HFFc6 (cell line): ENCODE results near the gene PYGO1. TPM values are rescaled to one million over a fixed set of nuclear protein-coding genes. Genes with fewer than 3 reads are reported as not detected.
"Not testable (repeated sequence)": the region's sequence is repeated elsewhere in the genome, so short reads cannot be mapped to it uniquely, and the experiment has no call there.

Experiments used
- DNase-seq: peaks from one replicate; pipeline ENCODE4 v3.0.0-alpha.2; 2018
- H3K27ac Mint-ChIP-seq: 2 replicates; pipeline ENCODE4 v1.8.0; 2020; ENCODE audit warnings: mild to moderate bottlenecking, mixed read lengths
- H3K27me3 Mint-ChIP-seq: 2 replicates; pipeline ENCODE4 v1.8.0; 2021; ENCODE audit warnings: mild to moderate bottlenecking, moderate library complexity, mixed read lengths; ENCODE audit not compliant: insufficient read depth
- H3K36me3 Mint-ChIP-seq: 2 replicates; pipeline ENCODE4 v1.8.0; 2021; ENCODE audit warnings: low read depth, mixed read lengths
- H3K4me1 Mint-ChIP-seq: 2 replicates; pipeline ENCODE4 v1.8.0; 2020; ENCODE audit warnings: low read depth, mixed read lengths
- H3K4me3 Mint-ChIP-seq: 2 replicates; pipeline ENCODE4 v1.8.0; 2020; ENCODE audit warnings: mild to moderate bottlenecking, moderate library complexity, mixed read lengths
- H3K9me3 Mint-ChIP-seq: 2 replicates; pipeline ENCODE4 v1.8.0; 2020; ENCODE audit warnings: mild to moderate bottlenecking, mixed read lengths
- total RNA-seq, 6 experiments: library from RNA; stranded (reverse); fragmentation: NEBNext Ultra II Directional; extraction: Animal tissue kit (Norgen Biotek cat#: 25700); gene quantifications; 2 replicates in 1 of 6; 3 replicates in 5 of 6; pipeline ENCODE4 v1.2.3, GENCODE V29; 2021
- TF ChIP-seq, protein P1 (sequence below): fragments of 200-600 bp; sonication (generic); IDR thresholded peaks from 2 replicates; pipeline ENCODE4 v1.5.0; 2021; ENCODE audit warnings: antibody characterized with exemption, mild to moderate bottlenecking

The PYGO1 gene
- total RNA-seq, 6 experiments from 2014 or later, result 6.7 to 9.4 (median 8.8) TPM

- TF ChIP-seq, protein P1, sequence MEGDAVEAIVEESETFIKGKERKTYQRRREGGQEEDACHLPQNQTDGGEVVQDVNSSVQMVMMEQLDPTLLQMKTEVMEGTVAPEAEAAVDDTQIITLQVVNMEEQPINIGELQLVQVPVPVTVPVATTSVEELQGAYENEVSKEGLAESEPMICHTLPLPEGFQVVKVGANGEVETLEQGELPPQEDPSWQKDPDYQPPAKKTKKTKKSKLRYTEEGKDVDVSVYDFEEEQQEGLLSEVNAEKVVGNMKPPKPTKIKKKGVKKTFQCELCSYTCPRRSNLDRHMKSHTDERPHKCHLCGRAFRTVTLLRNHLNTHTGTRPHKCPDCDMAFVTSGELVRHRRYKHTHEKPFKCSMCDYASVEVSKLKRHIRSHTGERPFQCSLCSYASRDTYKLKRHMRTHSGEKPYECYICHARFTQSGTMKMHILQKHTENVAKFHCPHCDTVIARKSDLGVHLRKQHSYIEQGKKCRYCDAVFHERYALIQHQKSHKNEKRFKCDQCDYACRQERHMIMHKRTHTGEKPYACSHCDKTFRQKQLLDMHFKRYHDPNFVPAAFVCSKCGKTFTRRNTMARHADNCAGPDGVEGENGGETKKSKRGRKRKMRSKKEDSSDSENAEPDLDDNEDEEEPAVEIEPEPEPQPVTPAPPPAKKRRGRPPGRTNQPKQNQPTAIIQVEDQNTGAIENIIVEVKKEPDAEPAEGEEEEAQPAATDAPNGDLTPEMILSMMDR, result peak; percentile 65
- H3K4me3 Mint-ChIP-seq, H3K36me3 Mint-ChIP-seq, H3K27me3 Mint-ChIP-seq, H3K4me1 Mint-ChIP-seq, H3K9me3 Mint-ChIP-seq, DNase-seq, H3K27ac Mint-ChIP-seq: not testable (repeated sequence)
Measured at GRCh38 chr15:55513621-55514413, 74.3 kb downstream of the PYGO1 start.

DNA sequence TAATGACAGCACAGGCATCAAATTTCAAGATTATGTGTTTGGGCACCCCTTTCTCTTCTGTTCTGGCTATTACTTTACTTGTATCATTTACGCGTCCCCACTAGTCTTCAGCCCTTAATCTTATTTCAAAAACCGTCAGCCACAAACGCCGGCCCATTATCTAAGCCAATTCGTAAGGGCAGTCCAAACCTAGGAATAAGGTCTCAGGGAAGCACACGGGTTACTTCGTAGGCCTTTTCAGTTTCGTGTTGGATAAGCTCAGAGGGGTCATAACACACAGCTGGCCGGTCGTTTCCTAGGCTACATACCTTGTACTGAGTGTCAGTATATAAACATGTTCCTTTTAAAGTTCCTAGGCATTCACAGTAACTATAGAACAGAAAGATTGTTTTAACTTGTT, 75.0 kb downstream of the PYGO1 start:
- Mint-ChIP-seq H3K4me3 (no peak overlapping the region), H3K4me1 (no peaks in the 10 kb centered on the region), H3K36me3 (no peaks in the 10 kb centered on the region), H3K27me3 (no peaks in the 10 kb centered on the region; the same call in none of the 2 replicates), H3K27ac (no peak overlapping the region), H3K9me3 (no peaks in the 10 kb centered on the region)
- no peak for DNase-seq
- TF ChIP-seq, protein P1, result no peak

DNA sequence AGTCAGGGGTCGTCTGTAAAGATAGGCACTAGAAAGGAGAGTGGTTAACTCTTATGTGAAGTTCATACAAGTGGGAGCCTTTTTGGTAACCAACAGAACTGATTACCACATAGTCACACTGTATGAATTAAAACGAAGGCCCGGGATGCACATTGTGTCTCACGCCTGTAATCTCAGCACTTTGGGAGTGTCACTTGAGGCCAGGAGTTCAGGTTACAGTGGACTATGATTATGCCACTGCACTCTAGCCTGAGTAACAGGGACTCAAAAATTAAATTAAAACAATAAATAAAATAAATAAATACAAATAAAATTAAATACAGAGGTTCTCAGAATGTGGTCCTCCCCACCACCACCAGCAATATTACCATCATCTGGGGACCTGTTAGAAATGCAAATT, 80.6 kb downstream of the PYGO1 start:
- H3K9me3 Mint-ChIP-seq, result no peaks in the 10 kb centered on the region
- no peak overlapping the region for H3K27ac Mint-ChIP-seq
- peaks cover 7% of the 10 kb centered on the region; the same call in 1 of the 2 replicates for H3K27me3 Mint-ChIP-seq

DNA sequence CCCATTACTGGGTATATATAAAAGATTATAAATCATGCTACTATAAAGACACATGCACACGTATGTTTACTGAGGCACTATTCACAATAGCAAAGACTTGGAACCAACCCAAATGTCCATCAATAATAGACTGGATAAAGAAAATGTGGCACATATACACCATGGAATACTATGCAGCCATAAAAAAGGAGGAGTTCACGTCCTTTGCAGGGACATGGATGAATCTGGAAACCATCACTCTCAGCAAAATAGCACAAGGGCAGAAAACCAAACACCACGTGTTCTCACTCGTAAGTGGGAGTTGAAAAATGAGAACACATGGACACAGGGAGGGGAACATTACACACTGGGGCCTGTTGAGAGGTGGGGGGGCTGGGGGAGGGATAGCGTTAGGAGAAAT, 82.7 kb downstream of the PYGO1 start:
- not testable (repeated sequence) for H3K9me3 Mint-ChIP-seq, H3K4me1 Mint-ChIP-seq, H3K27ac Mint-ChIP-seq, DNase-seq, H3K4me3 Mint-ChIP-seq, H3K27me3 Mint-ChIP-seq, H3K36me3 Mint-ChIP-seq

More for the DNA sequence above, 80.6 kb downstream of the PYGO1 start:
- Mint-ChIP-seq H3K4me3 (no peak overlapping the region), H3K4me1 (no peaks in the 10 kb centered on the region), H3K36me3 (no peaks in the 10 kb centered on the region)
- TF ChIP-seq, protein P1, result no peak
- DNase-seq, result no peak

DNA sequence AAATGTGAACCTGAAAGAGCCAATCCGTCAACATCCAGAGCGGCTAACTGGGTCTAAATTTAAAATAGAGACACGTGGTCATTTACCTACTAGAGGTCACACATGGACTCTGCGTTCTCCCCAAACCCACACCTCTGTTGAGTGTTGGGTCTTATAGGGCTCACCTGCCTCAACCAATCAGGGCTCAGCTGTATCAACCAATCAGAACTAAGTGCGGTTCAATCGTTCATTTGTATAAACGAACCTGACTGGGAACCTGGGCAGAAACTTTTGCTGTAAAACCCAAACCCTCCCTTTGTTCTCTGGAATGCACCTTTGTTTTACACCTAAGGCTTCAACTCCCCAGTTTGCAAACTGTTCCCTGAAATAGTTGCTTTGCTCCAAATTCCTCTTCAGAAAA, 89.0 kb downstream of the PYGO1 start:
- peak overlapping the region; percentile 95 for H3K4me3 Mint-ChIP-seq
- H3K4me1 Mint-ChIP-seq, result peaks cover 9% of the 10 kb centered on the region
- H3K27me3 Mint-ChIP-seq, result peaks cover 7% of the 10 kb centered on the region; the same call in 1 of the 2 replicates
- H3K36me3 Mint-ChIP-seq, result no peaks in the 10 kb centered on the region
- no peak for DNase-seq
- no peak overlapping the region for H3K27ac Mint-ChIP-seq
- H3K9me3 Mint-ChIP-seq, result no peaks in the 10 kb centered on the region
- TF ChIP-seq, protein P1, result no peak

DNA sequence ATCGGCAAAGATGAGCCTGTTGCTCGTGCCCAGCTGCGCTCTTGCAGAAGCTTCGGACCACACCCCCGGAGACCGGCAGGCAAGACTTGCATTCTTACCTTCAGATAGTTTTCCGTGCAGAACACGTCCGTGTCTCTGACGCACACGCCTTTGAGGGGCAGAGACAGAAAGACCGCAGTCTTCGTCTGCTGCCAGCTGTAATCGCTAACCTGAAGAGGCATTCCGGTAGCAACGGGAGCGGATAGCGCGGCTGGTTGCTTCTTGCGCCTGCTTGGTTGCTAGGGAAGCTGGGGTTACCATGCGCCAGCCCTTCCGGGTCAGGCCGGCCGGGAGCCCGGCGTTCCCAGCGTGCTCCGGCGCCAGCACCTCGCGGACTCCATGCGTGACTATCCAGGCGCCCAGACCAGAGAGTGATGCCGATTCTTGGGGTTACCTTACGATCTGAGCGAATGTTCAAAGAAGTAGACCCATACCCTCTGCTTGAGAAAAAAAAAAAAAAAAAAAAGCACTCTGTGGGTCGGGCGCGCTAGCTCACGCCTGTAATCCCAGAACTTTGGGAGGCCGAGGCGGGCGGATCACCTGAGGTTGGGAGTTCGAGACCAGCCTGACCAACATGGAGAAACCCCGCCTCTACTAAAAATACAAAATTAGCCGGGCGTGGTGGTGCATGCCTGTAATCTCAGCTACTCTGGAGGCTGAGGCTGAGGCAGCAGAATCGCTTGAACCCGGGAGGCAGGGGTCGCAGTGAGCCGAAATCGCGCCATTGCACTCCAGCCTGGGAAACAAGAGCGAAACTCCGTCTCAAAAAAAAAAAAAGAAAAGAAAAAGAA, 89.8 kb downstream of the PYGO1 start:
- H3K4me1 Mint-ChIP-seq, H3K36me3 Mint-ChIP-seq, H3K27me3 Mint-ChIP-seq, H3K9me3 Mint-ChIP-seq: not testable (repeated sequence)
- Mint-ChIP-seq H3K4me3 (peak overlapping the region; percentile 95), H3K27ac (peak overlapping the region; percentile 76)
- peak; percentile 78 for DNase-seq
